GM19043 (cell line): ENCODE measurements around the gene PARD3.

ENCODE experiments used
- ATAC-seq: cut with Tn5 transposase; IDR thresholded peaks from one replicate; pipeline ENCODE4 v1.9.1; 2021; ENCODE audit warnings: low read depth; ENCODE audit not compliant: unreplicated experiment

Gene PARD3

DNA sequence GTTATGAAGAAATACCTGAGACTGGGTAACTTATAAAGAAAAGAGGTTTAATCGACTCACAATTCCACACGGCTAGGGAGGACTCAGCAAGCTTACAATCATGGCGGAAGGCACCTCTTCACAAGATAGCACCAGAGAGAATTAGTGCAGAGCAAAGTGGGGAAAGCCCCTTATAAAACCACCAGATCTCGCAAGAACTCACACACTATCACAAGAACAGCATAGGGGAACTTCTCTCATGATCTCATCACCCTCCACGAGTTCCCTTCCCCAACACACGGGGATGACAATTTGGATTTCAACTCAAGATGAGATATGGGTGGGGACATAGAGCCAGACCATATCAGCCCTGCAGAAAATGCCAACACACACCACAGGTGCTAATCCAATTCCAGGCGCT lies 218.7 kb downstream of the PARD3 start:
- no peak for ATAC-seq

DNA sequence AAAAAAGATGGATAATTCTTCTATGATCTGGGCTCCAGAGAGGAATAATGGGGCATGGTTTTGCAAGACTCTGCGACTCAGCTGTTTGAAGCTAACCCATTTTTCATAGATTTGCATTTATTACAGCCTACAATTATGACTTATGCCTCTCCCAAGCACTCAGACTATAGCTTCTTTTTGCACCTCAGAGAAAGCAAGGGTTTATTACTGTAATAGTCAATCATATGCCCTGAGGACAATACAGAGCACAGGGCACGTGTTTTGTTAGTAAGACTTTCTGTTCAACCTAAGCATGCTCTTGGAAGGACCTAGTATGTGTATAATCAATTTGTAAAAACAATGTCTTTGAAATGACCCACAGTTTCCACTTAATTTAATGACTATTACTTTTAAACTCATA lies 221.2 kb downstream of the PARD3 start:
- ATAC-seq = no peak

DNA sequence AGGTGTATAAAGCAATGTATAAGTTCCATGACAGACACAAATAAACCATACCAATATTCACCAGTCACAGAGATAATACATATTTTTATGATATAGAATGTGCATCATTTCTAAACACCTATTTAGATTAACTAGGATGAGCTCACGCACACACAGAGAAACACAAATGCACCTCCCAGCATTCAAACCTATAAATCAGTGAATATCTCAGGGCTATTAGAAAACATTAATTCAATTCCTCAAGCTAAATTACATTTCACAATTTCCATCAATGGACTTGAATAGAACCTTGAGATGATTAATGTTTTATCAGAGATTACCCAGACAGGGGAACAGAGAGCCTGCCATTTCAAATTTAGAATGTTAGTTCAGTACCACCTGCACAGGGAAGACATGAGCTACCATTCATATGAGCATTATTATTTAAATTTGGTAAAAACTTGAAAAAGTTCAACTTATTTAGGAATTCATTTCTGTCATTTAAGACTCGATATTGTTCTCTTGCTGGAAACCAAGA lies 221.7 kb downstream of the PARD3 start:
- no peak for ATAC-seq

DNA sequence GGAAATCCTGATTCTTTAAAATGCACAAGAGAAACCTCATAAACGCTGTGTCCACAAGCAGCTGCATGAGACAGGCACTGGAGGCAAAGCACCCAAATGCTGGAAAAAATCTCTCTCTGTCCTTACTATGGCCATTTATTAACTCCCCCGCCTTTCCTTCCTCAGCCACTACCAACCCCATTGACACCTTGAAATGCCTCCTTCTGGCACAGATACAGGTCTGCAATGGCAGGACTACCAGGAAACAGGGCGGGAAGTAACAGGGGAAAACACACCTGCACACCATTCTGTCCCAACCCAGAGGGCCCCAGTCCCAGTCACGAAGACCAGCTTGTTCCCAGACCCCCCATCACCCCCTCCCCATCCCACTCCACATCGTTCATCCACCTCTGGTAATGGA lies 224.3 kb downstream of the PARD3 start:
- no peak for ATAC-seq

DNA sequence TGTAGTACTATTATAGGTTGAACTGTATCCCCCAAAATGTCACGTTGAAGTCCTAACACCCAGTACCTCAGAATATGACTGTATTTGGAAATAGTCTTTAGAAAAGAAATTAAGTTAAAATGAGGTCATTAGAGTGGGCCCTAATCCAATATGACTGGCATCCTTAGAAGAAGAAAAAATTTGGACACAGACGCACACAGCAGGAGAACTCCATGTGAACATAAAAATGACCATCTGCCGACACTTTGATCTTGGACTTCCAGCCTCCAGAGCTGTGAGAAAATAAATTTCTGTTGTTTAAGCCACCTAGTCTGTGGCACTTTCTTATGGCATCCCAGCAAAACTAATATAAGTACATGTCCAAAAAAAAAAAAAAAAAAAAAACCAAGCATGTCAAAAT lies 225.8 kb downstream of the PARD3 start:
- ATAC-seq = no peak

DNA sequence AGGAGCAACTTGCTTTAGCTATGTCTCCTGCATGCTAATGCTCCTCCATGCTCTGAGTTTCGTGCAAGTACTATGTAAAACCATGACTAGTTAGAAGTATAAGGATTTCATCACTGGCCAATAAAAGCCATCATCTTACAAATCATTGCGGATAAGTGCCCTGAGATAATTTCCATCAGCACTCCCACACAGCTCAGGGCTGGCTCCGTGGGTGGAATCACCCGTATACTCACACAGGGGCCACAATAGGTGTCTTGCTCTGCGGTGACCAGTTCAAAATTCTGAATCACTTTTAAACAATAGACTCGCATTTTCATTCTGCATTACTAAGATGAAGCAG lies 227.4 kb downstream of the PARD3 start:
- no peak for ATAC-seq

DNA sequence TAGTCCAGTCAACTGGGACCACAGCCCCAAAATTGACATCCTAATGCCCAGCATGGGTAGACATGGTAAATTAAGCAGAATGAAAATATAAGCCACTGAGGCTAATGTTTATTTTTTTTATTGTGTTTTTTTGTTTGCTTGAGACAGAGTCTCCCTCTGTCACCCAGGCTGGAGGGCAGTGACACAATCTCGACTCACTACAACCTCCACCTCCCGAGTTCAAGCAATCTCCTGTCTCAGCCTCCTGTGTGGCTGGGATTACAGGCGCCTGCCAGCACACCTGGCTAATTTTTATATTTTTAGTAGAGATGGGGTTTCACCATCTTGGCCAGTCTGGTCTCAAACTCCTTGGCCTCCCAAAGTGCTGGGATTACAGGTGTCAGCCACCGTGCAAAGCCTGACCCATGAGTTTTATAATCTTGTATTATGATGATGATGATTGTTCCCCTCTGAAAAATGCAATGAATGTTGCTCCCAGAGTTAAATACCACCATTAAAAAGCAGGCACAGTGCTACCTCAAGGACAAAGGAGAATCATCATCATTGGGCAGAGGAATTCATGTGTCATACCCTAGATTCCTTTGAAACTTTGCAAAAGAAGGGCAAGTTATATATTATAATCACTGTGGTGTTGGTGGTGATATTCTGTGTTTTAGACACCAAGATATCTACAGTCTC lies 228.0 kb downstream of the PARD3 start:
- ATAC-seq = no peak

DNA sequence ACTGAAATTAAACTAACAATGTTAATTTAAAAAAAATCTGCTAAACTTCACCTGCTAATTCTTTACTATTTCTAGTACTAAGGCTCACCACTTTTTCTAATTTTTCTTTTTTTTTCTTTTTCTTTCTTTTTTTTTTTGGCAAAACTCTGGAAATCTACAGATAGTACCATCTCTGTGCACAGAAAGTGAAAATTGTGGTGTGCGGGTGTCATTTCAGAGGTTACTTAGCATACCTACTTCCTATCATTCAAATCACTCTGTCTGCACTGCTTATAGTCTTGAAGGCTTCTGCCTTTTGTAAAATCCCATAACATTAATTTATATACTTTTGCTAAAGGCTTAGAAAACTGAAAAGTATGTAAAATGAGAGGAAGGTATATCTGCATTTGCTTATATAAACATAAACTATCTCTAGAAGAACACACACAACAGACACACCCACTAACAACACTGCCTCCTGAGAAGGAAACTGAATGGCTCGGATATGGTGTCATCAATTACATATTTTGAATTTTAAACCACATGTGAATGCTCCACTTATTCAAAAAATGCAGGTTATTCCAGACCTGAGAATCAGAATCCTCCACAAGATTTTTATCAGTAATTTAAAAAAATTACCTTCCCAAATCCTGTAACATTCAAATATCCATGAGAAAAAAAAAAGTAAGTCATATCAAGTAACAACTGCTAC lies 229.5 kb downstream of the PARD3 start:
- ATAC-seq = no peak

DNA sequence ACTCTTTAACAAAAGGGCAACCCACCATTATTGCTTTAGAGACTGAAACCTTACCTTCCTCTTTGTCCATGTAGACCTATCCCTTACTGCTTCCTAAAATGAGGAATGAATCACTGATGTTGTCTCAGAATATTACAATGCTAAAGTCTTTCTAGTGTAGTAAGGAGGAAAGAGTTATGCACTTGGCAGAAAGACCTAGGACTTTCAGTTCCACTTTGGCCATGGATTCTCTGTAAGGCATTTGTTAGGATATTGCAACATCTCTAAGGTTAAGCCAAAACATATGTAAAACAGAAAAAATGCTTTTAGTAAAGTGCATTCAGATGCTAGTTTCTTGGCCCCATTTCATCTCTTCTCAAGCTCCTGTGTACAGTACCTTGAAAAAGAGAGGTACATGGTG lies 230.9 kb downstream of the PARD3 start:
- no peak for ATAC-seq

DNA sequence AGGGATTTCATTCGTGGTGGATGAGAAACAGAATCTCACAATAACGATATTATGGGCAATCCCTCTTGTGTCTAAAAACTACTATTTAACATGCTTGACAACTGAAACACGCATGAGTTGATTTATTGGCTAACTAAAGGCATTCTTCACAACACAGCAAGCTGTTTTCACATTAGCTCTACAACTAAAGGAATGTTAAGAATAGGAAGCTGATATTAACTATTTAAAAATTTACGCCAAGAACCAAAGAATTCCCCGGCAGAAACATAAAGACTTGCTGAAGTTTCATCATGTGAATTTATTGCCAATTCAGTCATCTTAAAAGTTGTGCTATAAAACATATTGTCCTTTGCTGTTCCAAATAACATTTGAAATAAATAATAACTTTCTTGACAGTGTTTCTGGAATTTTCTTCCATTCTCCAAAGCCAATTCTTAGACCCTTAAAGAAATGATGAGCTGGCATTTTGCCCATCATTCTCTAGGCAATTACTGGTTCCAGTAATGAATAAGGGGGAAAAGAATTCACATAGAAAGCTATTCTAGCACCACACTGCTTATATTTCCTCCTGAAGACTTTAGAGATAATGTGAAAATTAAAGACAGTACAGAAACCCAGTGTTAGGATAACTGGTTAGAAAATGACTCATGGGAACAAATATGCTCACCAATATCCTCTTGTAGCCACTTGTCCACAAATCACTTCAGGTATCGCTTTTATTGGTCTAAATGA lies 233.1 kb downstream of the PARD3 start:
- no peak for ATAC-seq

DNA sequence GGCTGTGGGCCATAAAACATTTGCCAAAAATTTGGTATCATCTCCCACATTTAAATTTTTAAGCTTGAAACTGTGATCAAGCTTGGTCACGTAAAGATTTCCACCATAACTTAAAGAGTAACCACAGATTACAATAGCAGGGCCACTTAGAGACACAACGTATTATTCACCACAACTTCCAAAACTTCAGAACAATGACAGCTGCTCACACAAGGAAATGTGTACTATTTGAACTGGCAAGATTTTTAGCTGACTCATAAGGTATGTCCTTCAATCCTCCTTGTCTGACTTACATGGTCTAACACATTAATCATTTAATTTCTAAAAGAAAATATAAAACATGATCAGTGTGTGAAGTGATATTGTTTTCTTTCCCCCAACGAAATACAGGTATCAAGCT lies 234.5 kb downstream of the PARD3 start:
- no peak for ATAC-seq

DNA sequence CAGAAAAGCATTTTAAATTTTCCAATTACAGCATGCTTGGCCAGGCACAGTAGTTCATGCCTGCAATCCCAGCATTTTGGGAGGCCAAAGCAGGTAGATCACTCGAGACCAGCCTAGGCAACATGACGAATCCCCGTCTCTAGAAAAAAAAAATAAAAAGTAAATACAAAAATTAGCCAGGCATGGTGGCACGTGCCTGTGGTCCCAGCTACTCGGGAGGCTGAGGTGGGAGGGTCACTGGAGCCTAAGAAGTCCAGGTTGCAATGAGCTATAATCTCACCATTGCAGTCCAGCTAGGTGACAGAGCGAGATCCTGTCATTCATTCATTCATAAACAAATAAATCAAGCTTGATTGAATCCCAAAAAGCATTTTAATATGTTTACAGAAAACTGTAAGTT lies 234.9 kb downstream of the PARD3 start:
- no peak for ATAC-seq

DNA sequence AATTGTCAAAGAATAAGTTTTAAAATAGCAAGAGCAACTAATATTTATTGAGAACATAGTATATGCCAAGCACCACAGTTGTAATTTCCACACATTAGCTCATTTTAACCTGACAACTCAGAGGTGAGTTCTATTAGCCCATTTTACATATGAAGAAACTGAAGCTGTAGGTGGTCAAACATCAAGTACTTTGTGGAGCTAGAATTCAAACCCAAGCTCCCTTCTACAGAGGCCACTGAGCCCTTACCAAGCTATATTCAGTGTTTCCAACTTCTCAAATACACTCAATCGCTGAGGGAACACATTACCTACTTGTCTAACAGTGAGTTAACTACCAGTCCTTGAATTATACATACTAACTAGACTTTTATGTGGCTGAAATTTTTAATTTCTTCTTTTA lies 236.6 kb downstream of the PARD3 start:
- ATAC-seq = no peak

DNA sequence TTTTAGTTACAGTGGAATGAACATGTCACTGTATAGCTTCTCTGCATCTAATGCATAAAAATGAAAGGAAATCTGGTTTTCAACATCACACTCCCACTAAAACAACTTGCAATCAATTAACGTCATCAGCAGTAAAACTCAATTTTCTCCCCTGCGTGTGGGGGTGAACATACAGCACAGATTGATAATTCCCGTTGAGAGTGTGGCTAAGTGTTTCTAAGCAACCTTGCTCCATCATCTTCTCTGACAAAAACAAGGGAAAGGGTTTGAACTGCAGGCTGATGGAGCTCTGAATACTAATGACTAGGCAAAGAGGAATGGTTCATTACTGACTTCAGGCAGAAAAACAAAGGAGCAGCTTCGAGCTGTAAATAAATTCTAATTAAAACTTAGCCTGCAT lies 238.3 kb downstream of the PARD3 start:
- ATAC-seq = no peak

DNA sequence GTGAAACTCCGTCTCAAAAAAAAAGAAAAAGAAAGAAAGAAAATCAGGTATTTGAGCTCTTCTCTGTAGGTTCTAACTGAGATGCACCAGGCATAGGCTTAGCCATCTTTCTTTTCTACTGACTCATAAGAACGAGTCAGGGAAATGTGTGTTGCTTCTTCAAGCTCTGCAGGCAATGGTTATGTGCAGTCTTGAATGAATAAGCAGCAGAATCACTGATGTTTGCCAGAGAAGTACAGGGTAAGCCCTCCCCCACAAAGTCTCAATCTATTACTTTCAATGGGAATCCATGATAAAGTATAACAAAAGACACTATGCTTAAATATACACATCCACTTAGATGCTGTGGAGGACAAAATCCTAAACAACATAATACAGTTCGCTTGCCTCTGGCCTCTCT lies 239.2 kb downstream of the PARD3 start:
- ATAC-seq = no peak

DNA sequence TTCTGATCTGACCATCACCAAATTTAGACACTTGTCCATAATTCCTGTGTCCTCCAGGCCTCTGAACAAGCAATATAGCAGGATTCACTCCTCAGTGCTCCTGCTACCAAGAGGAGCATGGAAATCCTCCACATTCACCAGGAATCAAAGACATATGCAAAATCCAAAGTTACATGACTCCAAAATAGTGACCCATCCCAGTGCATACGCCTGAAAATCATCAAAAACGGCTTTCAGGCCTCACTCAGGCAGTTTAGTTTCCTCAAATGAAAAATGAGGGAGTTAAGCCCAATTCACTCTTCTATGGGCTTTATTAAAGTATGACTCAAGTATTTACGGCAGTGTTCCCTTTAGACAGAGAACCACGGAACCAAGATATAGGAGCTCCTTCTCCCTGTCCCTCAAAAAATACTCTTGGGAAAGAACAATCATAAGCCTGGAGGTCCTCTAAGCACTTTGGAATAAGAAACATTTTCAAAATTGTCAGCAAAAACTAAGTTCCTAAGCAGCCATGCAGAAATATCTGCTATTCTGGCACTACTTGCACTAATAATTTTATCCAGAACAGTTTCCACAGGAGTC lies 240.7 kb downstream of the PARD3 start:
- ATAC-seq = no peak

DNA sequence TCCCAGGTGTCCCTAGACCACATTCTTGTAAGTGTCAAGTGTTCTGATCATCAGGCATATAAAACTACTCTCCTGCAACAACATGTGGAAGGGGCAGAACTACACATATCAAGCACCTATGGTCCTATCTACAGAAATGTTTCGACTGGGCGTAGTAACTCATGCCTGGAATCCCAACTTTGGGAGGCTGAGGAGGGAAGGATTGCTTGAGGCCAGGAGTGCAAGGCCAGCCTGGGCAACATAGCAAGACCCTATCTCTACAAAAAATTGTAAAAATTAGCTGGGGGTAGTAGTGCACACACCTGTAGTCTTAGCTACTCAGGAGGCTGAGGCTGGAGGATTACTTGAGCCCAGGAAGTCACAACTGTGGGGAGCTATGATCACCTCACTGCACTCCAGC lies 244.2 kb downstream of the PARD3 start:
- ATAC-seq = no peak

DNA sequence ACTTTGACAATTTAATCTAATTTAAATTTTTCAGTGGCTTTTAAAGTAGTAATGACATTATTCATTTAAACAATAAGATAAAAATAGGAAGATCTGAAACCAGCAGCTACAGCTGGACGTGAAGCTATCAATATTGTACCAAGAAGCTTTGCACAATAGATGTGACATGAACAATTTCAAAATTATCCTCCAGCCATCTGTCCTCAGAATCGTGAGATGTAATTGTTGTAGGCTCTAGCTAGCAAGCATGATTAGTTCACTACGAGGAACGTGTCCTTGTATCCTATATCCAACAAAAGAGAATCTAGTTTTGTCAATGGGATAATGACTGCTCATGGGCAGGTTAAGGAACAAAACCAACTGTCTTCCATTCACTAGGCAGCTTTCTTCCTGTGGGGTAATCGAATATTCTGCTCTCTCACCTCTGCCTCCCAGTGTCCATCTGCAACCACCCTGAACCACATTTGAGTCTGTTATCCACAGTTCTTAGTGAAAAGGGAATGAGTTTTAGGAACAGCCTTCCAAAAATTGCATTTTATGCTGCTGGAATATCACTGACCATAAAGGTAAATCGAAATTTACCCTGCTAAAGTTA lies 247.3 kb downstream of the PARD3 start:
- no peak for ATAC-seq

DNA sequence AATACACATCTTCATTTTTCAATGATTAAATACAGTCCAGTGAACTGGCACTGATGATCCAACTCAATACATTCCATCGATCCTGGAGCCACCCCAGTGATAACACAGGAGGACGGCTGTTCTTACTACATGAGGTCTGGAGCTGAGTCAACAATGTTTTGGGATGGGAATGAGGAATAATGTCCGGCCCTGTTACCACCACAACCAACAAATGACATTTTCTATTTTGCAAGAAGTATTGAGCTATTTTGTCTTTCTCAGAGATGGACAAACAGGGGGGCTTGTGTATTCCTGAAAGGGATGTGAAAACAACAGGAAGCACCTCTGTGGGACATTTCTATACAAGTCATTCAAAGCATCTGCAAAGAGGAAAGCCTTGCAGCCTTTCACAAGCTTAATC lies 249.2 kb downstream of the PARD3 start:
- no peak for ATAC-seq

DNA sequence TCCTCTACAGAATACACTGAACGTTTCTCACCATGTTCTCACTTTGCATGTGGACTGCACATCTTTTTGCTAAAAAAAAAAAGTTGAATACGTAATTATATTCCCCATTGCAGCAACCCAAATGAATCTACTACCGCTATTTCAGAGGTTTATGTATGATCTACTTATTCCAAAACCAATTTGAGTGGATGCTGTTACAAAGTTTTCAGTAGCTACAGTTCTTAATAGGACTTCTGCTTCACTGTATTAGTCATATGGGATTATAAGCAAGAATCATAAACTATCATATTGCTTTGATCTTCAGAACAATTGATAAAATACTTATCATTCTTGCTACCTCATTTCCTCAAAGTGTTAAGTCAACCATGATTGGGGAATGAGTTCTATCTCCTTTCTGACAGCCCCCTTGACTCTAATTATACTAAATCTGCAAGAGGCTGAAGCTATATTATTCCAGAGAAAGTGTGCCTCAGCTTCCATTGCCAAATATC lies 257.0 kb downstream of the PARD3 start:
- no peak for ATAC-seq

DNA sequence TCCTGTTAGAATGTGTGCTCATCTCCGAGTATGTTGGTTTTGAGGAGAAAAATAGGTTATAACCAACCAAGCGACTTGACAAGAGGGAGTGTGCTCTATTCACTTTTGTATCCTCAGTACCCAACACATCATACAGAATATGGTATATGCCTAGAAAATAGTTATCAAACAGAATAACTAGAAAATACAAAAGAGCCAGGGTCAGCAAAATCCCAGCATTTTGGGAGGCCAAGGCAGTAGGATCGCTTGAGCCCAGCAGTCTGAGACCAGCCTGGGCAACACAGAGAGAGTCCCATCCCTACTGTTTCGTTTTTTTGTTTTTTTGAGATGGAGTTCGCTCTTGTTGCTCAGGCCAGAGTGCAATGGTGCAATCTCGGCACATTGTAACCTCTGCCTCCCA lies 257.9 kb downstream of the PARD3 start:
- ATAC-seq = no peak
